Duodenal mucosa (tissue), 2 donors: ENCODE measurements around the gene CTSZ.

Experiments
- H3K27ac ChIP-seq: one replicate; pipeline ENCODE4 v1.7.0; 2013; ENCODE audit warnings: low read depth, low read length
- H3K27me3 ChIP-seq, 2 donors: one replicate each; pipeline ENCODE4 v1.7.0; 2013; ENCODE audit warnings: low read length in 2 of 2, control low read depth in 1 of 2; ENCODE audit not compliant: insufficient read depth in 2 of 2, control insufficient read depth in 1 of 2
- H3K36me3 ChIP-seq, 2 donors: one replicate each; pipeline ENCODE4 v1.7.0; 2013; ENCODE audit warnings: low read length in 2 of 2, control low read depth in 1 of 2; ENCODE audit not compliant: insufficient read depth in 2 of 2, control insufficient read depth in 1 of 2
- H3K4me1 ChIP-seq, 2 donors: one replicate each; pipeline ENCODE4 v1.7.0; 2013; ENCODE audit warnings: low read length in 2 of 2, control low read depth in 1 of 2; ENCODE audit not compliant: insufficient read depth in 2 of 2, control insufficient read depth in 1 of 2
- H3K4me3 ChIP-seq, 2 donors: one replicate each; pipeline ENCODE4 v1.7.0; 2013; ENCODE audit warnings: low read length in 2 of 2, low read depth in 1 of 2
- H3K9ac ChIP-seq, 2 donors: one replicate each; pipeline ENCODE4 v1.7.0; 2013; ENCODE audit warnings: low read length in 2 of 2, low read depth in 1 of 2
- H3K9me3 ChIP-seq, 2 donors: one replicate each; pipeline ENCODE4 v1.7.0; 2013; ENCODE audit warnings: low read length in 2 of 2, control low read depth in 1 of 2; ENCODE audit not compliant: control insufficient read depth in 1 of 2

The CTSZ gene

DNA sequence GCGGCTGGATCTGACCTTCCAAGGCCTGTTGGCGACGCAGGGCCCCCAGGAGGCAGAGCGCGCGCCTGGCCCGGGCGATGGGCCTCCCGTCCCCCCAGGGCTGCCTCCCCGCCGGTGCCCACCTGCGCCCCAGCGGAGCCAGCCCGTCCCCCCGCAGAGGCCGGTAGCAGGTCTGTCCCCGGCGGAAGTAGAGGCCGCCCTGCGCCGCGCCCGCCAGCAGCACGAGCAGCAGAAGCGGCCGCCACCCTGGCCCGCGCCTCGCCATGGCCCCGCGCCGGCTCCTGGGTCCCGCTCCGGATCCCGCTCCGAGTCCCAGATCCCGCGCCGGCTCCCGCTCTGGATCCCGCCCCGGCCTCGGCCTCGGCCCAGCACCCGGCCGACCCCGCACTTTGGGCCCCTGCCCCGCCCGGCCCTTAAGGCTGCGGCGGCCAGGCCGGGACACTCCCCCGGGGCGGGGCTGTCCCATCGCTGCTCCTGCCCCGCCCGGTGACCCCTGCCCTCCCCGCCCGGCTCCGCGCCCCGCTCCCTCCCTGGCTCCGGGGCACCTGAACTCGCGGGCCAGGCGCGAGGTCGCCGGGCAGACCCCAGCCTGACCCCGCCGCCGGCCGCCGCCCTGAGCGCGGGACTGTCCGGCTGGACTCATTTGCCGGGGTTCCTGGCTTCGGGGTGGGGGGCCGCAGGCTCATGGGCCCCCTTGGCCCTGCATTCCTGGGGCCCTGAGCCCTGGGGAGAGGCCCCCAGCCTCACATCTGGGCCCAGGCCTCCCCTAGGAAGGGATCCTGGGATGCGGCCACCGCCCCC lies at the start of gene CTSZ:
Gene CTSZ, minus strand, starts transcription at position 391 of the 801 bp plus-strand sequence. Its CDS starts 126 bp downstream, at position 265.
- Histone ChIP-seq H3K27me3 (no peaks in the 10 kb centered on the region), H3K4me1 (peaks cover 54 to 64% of the 10 kb centered on the region in 2 donors), H3K36me3 (peaks cover 3 to 21% of the 10 kb centered on the region in 2 donors), H3K9ac (peak within 1 kb of the TSS; percentile 95 to 96), H3K9me3 (no peaks in the 10 kb centered on the region), H3K27ac (peak within 1 kb of the TSS; percentile 80), H3K4me3 (peak within 1 kb of the TSS; percentile 84 to 89)

DNA sequence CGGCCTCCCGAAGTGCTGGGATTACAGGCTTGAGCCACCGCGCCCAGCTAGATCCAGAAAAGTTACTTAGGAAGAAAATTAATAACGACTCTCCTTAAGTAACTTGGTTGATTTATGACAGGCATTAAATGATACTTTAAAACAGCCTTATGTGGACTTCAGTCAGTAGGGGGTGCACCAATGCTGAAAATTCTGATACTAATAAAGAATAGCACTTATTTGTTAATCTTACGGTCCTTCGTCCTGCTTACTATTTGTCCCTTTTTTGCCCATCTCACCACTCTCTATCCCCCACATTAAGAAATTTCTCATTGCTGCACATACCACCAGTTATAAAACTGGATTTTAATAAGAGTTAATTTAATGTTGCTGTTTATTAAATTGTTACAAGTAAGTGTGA lies 48.2 kb upstream of the CTSZ start:
- Histone ChIP-seq H3K4me3 (no peak overlapping the region), H3K4me1 (peaks cover 0 to 8% of the 10 kb centered on the region in 2 donors), H3K27ac (no peak overlapping the region), H3K9ac (no peak overlapping the region), H3K9me3 (no peaks in the 10 kb centered on the region), H3K27me3 (no peaks in the 10 kb centered on the region), H3K36me3 (no peaks in the 10 kb centered on the region)

DNA sequence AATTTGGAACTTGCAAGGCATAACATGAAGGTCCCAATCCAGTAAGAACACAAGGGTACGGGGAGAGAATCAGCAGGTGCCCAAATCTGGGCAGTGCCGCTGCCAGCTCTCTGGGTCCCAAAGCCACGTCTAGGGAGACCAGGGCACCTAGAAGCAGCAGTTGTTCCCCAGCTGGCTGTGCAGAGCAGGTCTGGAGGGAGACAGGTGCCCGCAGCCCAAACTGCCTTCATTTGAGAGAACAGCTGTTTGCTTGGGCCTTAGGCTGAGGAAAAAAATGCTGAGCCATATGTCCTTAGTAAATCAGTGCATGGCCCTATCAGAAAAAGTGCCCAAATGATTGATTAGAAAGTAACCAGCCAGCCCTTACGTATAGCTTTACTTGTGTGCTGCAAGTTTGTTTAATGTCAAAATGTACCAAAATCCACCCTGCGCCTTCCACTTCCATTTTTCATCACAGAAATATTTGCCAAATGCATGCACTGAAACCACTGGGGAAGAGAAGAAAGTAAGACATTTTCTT lies 44.7 kb upstream of the CTSZ start:
- peaks cover 16 to 22% of the 10 kb centered on the region in 2 donors for H3K4me1 ChIP-seq
- no peak overlapping the region for H3K27ac ChIP-seq
- no peaks in the 10 kb centered on the region for H3K27me3 ChIP-seq
- H3K9ac ChIP-seq, result no peak overlapping the region
- no peaks in the 10 kb centered on the region for H3K9me3 ChIP-seq
- no peak overlapping the region for H3K4me3 ChIP-seq
- H3K36me3 ChIP-seq, result no peaks in the 10 kb centered on the region

DNA sequence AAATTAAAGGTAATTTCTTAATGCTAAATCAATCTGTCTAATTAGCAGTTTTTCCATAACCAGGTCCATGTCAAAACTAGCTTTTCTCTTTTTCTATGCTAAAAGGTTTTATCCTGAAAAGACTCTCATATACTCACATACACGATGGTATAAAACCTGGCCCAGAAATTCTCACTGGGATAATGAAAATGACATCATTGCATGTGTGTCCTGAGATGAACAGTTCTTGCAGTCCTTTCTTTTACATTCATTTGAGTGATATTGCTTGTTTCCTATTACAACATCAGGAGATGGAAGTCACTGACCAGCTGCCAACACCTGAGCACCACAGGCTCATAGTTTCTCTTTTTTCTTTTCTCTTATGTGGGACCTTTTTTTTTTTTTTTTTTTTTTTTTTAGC lies 43.4 kb upstream of the CTSZ start:
- H3K4me1 ChIP-seq, result peaks cover 16 to 22% of the 10 kb centered on the region in 2 donors
- no peaks in the 10 kb centered on the region for H3K36me3 ChIP-seq
- H3K27me3 ChIP-seq, result no peaks in the 10 kb centered on the region
- no peak overlapping the region for H3K9ac ChIP-seq
- H3K9me3 ChIP-seq, result no peaks in the 10 kb centered on the region
- no peak overlapping the region for H3K27ac ChIP-seq
- no peak overlapping the region for H3K4me3 ChIP-seq

DNA sequence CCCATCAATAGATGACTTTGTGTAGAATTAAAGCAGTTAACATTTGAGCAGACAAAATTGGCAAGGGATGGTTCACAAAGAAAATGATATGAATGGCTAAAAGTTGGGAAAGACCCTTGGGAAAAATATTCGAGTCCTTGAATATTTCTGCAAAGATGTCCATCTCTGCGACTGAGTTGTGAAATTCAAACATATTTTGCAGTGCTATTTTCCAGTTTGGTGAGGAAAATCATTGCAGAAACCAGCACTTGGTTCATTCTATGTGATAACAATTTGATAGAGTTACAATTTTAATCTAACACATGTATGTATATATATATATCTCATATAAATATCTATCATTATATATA lies 41.6 kb upstream of the CTSZ start:
- H3K4me1 ChIP-seq, result peaks cover 19 to 25% of the 10 kb centered on the region in 2 donors
- peak overlapping the region; percentile 60 for H3K27ac ChIP-seq
- H3K9me3 ChIP-seq, result no peaks in the 10 kb centered on the region
- H3K9ac ChIP-seq, result peak overlapping the region in 1 of 2 donors; percentile 1
- H3K4me3 ChIP-seq, result peak overlapping the region in 1 of 2 donors; percentile 37
- no peaks in the 10 kb centered on the region for H3K36me3 ChIP-seq
- H3K27me3 ChIP-seq, result no peaks in the 10 kb centered on the region

DNA sequence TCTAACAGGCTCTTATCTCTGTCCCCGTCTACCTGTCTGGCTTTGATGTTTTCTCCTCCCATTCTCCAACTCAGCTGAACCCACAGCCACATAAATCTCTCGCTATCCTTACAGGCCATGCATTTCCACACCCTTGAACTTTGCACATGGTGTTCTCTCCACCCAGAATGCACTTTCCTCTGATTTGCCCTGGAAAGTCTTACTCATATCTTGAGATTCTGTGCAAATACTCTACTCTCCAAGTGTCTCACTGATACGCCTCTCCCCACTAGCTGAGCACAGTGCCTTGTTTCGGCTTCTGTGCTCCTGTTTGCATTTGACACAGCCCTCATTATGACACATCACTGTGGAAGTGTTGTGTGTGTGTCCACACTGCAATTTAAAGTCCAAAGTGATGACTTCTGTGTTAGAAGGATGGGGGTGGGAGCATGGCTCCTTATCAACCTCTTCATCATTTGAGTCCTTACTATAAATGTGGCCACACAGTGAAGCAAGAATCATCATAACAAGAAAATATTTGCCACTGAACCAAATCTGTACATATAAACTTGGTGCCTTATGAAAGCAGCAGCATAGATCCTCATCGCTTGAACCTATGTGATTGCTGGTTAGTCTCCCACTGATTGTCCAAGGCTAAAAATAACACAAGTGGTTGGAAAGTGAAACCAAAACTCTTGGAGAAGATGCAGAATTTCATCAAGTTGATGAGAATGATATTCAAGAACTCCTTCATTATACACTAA lies 41.1 kb upstream of the CTSZ start:
- no peaks in the 10 kb centered on the region for H3K9me3 ChIP-seq
- peaks cover 25 to 30% of the 10 kb centered on the region in 2 donors for H3K4me1 ChIP-seq
- H3K9ac ChIP-seq, result peak overlapping the region; percentile 1 to 45
- peak overlapping the region; percentile 60 for H3K27ac ChIP-seq
- peak overlapping the region; percentile 37 for H3K4me3 ChIP-seq
- no peaks in the 10 kb centered on the region for H3K36me3 ChIP-seq
- no peaks in the 10 kb centered on the region for H3K27me3 ChIP-seq

DNA sequence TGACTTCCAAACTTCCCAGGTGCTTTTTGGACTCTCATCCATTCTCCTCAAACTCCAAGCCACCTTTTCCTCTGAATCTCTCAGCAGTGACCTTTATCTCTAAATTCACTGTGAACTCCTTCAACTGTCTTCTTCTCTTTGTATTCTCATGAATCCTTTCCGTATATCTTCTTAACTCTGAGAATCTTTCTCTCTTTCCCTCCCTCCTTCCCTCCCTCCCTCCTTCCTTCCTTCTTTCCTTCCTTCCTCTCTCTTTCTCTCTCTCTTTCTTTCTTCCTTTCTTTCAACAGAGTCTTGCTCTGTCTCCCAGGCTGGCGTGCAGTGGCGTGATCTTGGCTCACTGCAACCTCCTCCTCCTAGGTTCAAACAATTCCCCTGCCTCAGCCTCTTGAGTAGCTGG lies 39.8 kb upstream of the CTSZ start:
- no peaks in the 10 kb centered on the region for H3K36me3 ChIP-seq
- H3K27me3 ChIP-seq, result no peaks in the 10 kb centered on the region
- H3K4me3 ChIP-seq, result no peak overlapping the region
- H3K27ac ChIP-seq, result no peak overlapping the region
- peaks cover 29% of the 10 kb centered on the region in 2 donors for H3K4me1 ChIP-seq
- H3K9me3 ChIP-seq, result no peaks in the 10 kb centered on the region
- no peak overlapping the region for H3K9ac ChIP-seq

DNA sequence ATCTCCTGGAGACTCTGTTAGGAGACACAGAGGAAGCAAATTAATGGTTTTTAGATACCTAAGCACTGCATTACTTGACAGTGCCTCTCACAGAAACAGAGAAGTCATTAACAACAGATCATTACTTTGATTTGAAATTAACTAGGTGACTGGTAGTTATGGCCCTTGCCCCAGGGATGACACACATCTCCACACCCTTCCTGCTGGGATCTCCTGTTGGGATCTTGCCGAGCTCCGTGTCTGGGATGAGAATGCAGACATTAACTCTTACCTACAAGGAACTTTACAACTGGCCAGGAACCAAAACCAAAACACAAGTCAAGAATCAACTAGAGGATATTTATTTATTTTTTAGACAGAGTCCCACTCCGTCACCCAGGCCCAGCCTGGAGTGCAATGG lies 37.7 kb upstream of the CTSZ start:
- Histone ChIP-seq H3K4me1 (peaks cover 30 to 49% of the 10 kb centered on the region in 2 donors), H3K4me3 (no peak overlapping the region), H3K9ac (no peak overlapping the region), H3K27me3 (no peaks in the 10 kb centered on the region), H3K27ac (no peak overlapping the region), H3K9me3 (no peaks in the 10 kb centered on the region), H3K36me3 (no peaks in the 10 kb centered on the region)

DNA sequence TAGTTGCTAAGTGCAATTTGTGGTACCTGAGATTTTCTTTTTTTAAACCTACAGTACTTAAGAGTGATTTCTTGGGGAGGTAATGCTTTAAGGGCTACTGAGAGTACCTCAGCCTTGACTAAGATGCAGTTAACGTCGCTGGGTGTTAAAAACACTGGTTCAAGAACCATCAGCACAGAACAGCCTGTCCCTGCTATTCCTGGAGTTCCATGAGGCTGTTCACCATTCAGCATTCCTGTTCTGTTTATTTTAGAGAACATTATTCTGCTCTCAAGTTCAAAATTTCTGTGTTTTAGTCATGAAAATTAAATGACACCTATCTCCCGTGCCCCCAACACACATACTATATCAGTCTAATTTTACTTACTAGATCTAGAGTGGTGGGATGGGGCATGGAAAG lies 37.2 kb upstream of the CTSZ start:
- H3K9me3 ChIP-seq, result no peaks in the 10 kb centered on the region
- no peak overlapping the region for H3K9ac ChIP-seq
- no peaks in the 10 kb centered on the region for H3K36me3 ChIP-seq
- no peaks in the 10 kb centered on the region for H3K27me3 ChIP-seq
- no peak overlapping the region for H3K4me3 ChIP-seq
- no peak overlapping the region for H3K27ac ChIP-seq
- H3K4me1 ChIP-seq, result peaks cover 32 to 51% of the 10 kb centered on the region in 2 donors

DNA sequence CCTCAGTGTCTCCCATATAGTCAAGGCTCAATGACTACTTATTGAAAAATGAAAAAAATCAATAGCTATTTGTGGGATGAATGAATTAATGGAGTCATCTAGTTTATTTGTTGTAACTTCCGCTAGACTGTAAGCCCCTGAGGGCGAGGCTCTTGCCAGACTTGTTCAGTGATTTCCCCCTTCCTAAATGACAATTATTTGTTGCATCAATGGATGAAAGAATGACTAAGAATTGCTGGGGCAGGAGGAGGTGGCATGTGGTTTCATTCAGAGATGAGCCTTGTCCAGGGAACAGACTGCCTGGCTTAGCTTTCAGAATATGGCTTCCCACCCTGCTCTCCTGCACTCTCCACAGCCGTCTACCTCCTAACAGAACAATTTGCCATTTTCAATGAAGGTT lies 36.6 kb upstream of the CTSZ start:
- Histone ChIP-seq H3K4me1 (peaks cover 35 to 51% of the 10 kb centered on the region in 2 donors), H3K36me3 (no peaks in the 10 kb centered on the region), H3K27ac (no peak overlapping the region), H3K9me3 (no peaks in the 10 kb centered on the region), H3K27me3 (no peaks in the 10 kb centered on the region), H3K4me3 (no peak overlapping the region), H3K9ac (no peak overlapping the region)
